Measurements from ENCODE around the gene TMEM132E.

DNA sequence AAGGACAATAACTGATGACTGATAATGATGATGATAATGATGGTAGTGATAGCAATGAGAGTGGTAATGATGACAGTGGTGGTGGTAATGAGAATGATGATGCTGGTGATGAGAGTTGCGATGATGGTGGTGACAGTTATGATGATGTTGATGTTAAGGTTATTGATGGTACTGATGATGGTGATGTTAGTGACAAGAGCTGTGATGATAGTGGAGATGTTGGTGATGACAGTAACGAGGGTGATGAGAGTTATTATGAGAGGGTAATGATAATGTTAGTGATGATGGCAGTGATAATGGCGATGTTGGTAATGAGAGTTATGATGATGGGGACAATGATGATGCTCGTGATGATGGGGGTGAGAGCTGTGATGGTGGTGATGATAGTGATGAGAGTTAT lies 13.2 kb upstream of the TMEM132E start:
- TF ChIP-seq ELF4 (IDR thresholded peaks at IDR 0.05) (no peak), LEF1 (IDR thresholded peaks at IDR 0.05; ENCODE audit: borderline replicate concordance) (no peak), FOXM1 (IDR thresholded peaks at IDR 0.05; ENCODE audit: borderline replicate concordance) (no peak), HDGF (IDR thresholded peaks at IDR 0.05; ENCODE audit: borderline replicate concordance) (no peak), SUZ12 (IDR thresholded peaks at IDR 0.05) (no peak), FOXK2 (IDR thresholded peaks at IDR 0.05) (no peak)
- TF ChIP-seq, protein P1, sequence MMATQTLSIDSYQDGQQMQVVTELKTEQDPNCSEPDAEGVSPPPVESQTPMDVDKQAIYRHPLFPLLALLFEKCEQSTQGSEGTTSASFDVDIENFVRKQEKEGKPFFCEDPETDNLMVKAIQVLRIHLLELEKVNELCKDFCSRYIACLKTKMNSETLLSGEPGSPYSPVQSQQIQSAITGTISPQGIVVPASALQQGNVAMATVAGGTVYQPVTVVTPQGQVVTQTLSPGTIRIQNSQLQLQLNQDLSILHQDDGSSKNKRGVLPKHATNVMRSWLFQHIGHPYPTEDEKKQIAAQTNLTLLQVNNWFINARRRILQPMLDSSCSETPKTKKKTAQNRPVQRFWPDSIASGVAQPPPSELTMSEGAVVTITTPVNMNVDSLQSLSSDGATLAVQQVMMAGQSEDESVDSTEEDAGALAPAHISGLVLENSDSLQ (IDR thresholded peaks at IDR 0.05) = no peak
